HG02973 (cell line): ENCODE results near the gene LTF.
"Not testable (repeated sequence)": the region's sequence is repeated elsewhere in the genome, so short reads cannot be mapped to it uniquely, and the experiment has no call there.

Experiments used
- ATAC-seq: cut with Tn5 transposase; IDR thresholded peaks from one replicate; pipeline ENCODE4 v1.9.1; 2021; ENCODE audit warnings: moderate library complexity; ENCODE audit not compliant: unreplicated experiment

LTF gene

GRCh38 chr3:46464326-46465195, at the start of gene LTF:
Gene LTF (minus strand): TSS chr3:46464905. CDS start chr3:46464867, 38 bp downstream.
- ATAC-seq, result no peak

- no peak for ATAC-seq
Observed at GRCh38 chr3:46512191-46512749, 47.6 kb upstream of the LTF start.

DNA sequence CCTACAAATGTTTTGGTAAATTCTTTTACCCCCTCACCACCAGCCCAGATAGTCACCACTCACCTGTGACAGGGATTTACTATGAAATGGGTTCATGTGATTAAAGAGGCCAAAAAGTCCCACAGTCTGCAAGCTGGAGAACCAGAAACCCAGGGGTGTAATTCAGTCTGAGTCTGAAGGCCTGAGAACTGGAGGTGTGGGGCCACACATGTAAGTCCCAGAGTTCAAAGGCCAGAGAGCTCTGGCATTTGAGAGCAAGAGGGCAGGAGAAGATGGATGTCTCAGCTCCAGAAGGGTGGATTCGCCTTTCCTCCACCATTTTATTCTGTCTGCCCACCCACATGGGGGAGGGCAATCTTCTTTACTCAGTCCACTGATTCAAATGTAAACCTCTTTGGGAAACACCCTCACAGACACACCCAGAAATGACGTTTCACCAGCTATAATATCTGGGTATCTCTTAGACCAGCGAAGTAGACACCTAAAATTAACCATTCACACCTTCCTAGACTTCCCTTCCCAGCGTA, 45.0 kb upstream of the LTF start:
- ATAC-seq, result no peak

GRCh38 chr3:46508850-46509591, 44.3 kb upstream of the LTF start:
- ATAC-seq, result no peak

DNA sequence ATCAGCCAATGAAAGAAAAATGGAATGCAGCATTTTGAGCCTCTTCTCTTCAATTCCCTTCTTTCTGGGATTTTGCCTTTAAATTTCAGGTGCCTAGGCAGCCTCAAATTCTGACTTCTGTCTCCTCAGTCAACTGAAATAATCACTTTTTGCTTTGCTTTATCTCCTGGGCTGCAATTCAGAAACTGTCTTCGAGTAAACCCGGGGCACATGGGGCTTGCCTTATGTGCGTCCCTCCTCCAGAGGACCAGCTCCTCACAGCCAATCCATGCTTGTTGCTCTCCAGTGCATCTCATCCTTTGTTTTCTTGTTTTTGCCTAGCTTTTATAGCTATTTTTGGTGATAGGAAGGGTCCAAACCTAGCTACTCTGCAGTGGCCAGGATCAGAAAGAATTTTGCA, 41.8 kb upstream of the LTF start:
- no peak for ATAC-seq

- no peak for ATAC-seq
Observed at GRCh38 chr3:46505953-46506352, 41.2 kb upstream of the LTF start.

GRCh38 chr3:46504789-46505188, 40.1 kb upstream of the LTF start:
- ATAC-seq, result no peak

DNA sequence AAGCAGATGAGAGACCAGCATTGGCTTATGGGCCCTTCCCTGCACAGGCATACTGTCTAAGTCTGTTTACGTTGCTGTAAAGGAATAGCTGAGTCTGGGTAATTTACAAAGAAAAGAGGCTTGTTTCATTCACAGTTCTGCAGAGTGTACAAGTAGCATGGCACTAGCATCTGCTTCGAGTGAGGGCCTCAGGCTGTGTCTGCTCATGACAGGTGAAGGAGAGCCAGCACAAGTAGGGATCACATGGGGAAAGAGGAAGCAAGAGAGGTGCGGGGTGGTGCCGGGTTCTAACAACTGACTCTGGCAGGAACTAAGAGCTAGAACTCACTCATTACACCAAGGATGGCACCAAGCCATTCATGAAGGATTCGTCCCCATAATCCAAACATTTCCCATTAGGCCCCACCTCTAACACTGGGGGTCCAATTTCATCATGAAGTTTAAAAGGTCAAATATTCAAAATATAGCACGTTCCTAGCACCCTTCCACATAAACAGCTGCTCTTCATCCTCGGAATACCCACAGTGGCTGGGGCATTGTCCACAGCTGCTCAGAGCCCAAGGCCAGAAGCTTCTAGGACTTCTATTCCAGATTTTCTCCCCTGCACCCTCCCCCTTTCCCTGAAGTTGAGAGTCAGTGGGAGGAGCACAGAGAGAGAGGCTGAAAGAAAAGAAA, 38.6 kb upstream of the LTF start:
- no peak for ATAC-seq

DNA sequence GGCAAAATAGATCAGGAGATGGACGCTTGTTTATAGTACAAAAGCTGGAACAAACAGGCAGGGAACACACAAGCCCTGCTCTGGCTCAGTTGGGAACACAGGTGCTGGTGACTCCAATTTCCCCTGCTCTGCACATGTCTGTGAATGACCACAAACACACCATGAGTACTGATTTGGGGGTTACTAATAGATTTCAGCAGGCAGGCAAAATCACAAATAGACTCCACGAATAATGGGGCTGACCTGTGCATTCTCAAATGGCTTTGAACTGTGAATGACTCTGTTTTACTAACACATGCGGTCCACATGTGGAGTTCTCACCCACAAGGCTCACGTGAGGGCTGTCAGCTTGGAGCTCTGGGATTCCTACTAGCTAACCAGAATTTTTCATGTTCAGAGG, 37.0 kb upstream of the LTF start:
- ATAC-seq, result no peak

DNA sequence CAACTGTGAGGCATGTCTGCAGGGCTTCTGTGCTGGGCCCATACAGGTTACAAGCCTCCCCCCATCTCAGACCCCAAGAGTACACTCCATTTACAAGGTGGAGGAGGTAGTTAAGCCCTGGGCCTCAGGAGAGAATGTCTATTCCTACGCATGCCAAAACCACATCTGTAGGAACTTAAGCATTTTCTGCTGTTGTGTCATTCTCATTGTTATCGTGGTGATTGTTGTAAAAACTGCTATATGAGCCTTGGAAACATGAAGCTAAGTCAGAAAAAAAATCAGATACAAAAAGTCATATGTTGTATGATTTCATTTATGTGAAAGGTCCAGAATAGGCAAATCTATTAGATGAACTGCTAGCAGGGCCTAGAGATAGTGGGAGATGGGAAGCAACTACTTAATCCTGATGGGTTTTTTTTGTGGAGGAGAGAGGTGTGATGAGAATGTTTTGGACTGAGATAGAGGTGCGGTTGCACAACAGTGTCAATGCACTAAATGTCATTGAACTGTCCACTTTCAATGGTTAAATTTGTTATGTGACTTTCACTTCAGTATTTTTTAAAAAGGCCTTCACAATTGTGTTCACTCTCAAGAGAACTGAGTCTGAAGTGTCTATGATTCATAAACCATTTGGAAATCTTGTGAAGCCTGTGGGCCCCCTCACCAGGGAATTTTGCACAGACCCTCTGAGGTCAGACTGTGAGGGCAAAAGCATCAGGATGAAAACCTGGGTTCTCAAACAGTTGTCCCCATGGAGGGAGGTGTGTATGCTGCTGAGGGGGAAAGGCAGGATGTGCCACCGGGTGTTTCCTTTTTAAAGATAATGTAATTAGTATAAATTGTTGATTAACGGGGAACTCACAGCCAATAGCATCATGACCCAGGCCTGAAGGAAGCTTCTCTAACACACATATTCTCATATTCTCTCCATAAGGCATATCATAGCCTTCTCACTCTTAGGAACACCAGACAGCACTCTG, 36.2 kb upstream of the LTF start:
- ATAC-seq, result no peak

DNA sequence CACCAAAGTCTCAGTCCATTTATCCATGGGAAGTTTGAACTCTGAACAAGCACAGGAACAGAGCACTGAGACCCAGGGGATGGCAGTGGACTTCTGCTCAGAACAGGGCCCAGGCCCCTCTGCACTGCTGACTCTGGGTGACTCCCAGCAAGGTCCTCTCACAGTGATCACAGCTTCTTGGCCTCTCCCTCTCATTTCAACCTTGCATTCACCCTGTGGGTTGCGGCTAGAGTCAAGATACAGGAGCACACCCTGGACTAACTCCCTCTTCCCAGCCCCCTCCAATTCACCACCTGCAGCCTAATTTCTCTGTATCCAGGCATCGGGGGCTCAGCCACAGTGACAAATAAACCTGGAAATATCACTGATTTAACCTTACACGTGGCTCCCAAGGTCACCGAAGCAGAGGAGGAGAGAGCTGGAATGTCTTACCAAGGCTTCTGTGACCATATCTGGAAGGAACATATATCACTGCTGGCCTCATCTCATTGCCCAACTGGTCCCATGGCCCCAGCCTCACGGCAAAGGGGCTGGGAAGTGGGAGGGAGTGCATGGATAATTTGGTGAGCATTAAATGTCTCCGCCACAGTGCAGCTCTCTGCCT, 34.3 kb upstream of the LTF start:
- ATAC-seq, result no peak

- no peak for ATAC-seq
Observed at GRCh38 chr3:46497556-46498265, 33.0 kb upstream of the LTF start, which contains the start of gene RTP3. Gene RTP3 (plus strand): TSS chr3:46497976. CDS start chr3:46498063, 87 bp downstream.

DNA sequence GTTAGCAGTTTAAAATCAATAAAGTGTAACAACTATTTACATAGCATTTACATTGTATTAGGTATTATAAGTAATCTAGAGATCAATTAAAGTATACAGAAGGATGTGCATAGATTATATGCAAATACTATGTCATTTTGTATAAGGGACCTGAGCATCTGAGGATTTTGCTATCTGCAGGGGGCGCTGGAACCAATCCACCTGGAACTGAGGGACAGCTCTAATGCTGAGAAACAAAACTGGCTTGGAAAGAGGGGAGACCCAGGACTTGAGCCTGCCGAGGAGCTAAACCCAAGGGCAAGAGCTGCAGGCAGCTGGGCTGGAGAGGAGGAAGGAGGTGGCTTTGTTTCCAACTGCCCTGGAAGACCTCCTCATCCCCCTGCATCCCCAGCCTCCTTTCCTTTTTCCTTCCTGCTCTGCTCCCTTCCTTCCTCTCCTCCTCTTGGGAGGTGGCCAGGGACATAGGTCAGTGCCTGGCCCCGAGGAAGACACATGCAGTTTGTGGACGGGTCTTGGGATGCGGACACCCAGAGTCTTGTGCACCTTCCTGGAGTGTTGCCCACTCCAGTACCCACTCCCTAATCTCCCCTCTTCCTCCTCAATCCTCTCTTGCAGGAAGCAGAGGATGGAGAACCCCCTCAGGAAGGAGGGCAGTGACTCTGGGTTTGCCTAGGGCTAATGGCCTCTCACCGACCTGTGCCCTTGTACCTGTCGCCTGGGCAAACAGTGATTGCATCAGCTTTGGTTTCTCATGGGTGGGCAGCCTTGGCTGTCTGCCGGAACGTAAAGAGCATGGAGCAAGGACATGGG, 32.2 kb upstream of the LTF start:
- ATAC-seq, result no peak

DNA sequence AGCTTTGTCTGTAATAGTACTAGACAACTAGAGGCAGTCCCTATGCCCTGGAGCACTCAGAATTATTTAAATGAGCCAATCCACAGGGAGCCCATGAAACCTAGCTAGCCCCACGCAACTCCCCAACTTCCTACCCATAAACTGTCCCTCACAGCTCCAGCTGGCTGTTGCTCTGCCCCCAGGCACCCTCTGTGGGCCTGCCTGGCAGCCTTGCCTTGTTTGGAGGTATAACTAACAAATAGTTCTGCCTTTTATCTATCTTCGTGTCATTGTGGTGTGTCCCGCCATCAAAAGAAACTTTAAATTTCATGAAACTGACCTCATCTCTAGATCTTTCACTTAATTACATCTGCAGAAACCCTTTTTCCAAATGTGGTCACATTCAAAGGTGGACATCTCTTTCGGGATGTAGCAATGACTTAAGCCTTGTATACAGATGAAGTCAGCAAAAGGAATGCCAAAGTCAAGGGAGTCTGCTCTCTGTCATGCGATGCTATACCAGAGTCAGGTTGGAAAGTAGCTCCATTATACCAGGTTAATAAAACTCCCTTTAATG, 31.3 kb upstream of the LTF start:
- no peak for ATAC-seq

DNA sequence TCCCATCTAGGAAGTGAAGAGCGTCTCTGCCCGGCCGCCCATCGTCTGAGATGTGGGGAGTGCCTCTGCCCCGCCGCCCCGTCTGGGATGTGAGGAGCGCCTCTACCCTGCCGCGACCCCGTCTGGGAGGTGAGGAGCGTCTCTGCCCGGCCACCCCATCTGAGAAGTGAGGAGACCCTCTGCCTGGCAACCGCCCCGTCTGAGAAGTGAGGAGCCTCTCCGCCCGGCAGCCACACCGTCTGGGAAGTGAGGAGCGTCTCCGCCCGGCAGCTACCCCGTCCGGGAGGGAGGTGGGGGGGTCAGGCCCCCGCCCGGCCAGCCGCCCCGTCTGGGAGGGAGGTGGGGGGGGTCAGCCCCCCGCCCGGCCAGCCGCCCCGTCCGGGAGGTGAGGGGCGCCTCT, 29.8 kb upstream of the LTF start:
- ATAC-seq, result not testable (repeated sequence)

DNA sequence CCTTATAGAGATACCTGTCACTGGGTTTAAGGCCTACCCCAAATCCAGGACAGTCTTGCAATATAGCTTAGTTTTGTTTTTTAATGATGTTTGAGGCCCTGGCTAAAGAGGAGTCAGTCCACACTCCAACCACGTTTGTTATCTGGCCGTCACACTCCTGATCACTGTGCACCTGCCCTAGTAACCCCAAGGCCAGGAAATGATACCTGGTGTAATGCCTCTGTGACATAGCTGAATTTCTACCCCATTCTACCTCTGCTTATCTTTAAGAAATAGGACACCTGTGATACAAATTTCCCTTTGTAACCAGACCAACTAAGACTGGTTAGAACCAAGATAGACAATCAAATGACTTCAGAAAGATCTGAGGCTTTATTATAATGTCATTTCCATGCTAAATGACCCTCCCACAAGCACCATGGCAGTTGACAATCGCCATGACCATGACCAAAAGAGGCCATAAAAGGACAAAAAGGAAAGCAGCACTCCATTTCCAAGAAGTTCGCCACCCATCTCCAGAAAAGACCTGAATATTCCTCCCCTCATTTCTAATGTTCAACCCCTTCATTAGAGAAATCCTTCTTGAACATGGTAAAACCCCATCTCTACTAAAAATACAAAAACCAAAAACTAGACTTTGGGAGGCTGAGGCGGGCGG, 28.3 kb upstream of the LTF start:
- ATAC-seq, result no peak
